Gastrocnemius medialis (tissue), 4 donors: ENCODE results near the gene CELF1. TPM values are rescaled to one million over a fixed set of nuclear protein-coding genes. Genes with fewer than 3 reads are reported as not detected.

ENCODE experiments used
- ATAC-seq, 2 donors: fragments of 150-250 bp; one replicate each; pipeline ENCODE4 v1.9.1; 2016
- DNase-seq, 2 donors: peaks; one replicate each; pipeline ENCODE4 v3.0.0-alpha.2; 2019
- H3K27ac ChIP-seq, 4 donors: fragments of 200-600 bp; sonication (generic); 1 replicate in 1 of 4; 2 replicates in 3 of 4; pipeline ENCODE4 v1.5.1; 2016 to 2018; ENCODE audit warnings: mild to moderate bottlenecking in 2 of 4, moderate library complexity in 1 of 4
- H3K27me3 ChIP-seq, 3 donors: fragments of 200-600 bp; sonication (generic) in 2 of 3; 1 replicate in 1 of 3; 2 replicates in 2 of 3; pipeline versions ENCODE4 v1.5.1 to v1.6.0; 2016 to 2019; ENCODE audit warnings: mild to moderate bottlenecking in 1 of 3, moderate library complexity in 1 of 3
- H3K36me3 ChIP-seq, 2 donors: fragments of 200-600 bp; sonication (generic) in 1 of 2; one replicate each; pipeline ENCODE4 v1.5.1; 2017 to 2018
- H3K4me1 ChIP-seq, 2 donors: fragments of 200-600 bp; sonication (generic) in 1 of 2; one replicate each; pipeline ENCODE4 v1.5.1; 2016 to 2017; ENCODE audit warnings: mild to moderate bottlenecking in 2 of 2
- H3K4me3 ChIP-seq, 4 donors: fragments of 200-600 bp; sonication (generic) in 3 of 4; 1 replicate in 1 of 4; 2 replicates in 3 of 4; pipeline ENCODE4 v1.5.1; 2016 to 2019; ENCODE audit warnings: mild to moderate bottlenecking in 2 of 4
- H3K9me3 ChIP-seq, 3 donors: fragments of 200-600 bp; sonication (generic) in 2 of 3; 1 replicate in 1 of 3; 2 replicates in 2 of 3; pipeline ENCODE4 v1.5.1; 2016 to 2019
- POLR2A ChIP-seq, 2 donors: fragments of 450-650 bp; IDR thresholded peaks; one replicate each; pipeline ENCODE4 v1.6.1; 2017; ENCODE audit warnings: antibody characterized with exemption in 2 of 2, mild to moderate bottlenecking in 2 of 2, moderate library complexity in 2 of 2
- in situ Hi-C, 4 donors: fragments of 200-750 bp; cut with MboI; loops; one replicate each; pipeline versions ENCODE4 v1.15.0 to v1.8.0; 2017; ENCODE audit warnings: low sequenced_read_pairs in 4 of 4
- intact Hi-C: fragments of 100-400 bp; cut with DNase I; formaldehyde crosslinking; loops from one replicate; pipeline ENCODE4 v1.15.1; 2023; ENCODE audit warnings: low total_unique reads
- total RNA-seq, 4 donors: library from RNA; depleted of rRNA; stranded (reverse); fragments of >200 nt; gene quantifications; one replicate each; pipeline versions ENCODE4 v1.1.0 to v1.2.3, GENCODE V29; 2016
- TF ChIP-seq, protein P1 (sequence below), 5 experiments: fragments of 450-650 bp in 3 of 5; fragments of 200-600 bp in 2 of 5; sonication (generic) in 2 of 5; IDR thresholded peaks in 4 of 5; conservative IDR thresholded peaks in 1 of 5; 1 replicate in 4 of 5; 2 replicates in 1 of 5; pipeline ENCODE4 v1.5.1; 2016 to 2019; ENCODE audit warnings: antibody characterized with exemption in 5 of 5, mild to moderate bottlenecking in 3 of 5, moderate library complexity in 3 of 5

The CELF1 gene
- 100 to 1,000 TPM; 106 to 185 (median 136) TPM for total RNA-seq

GRCh38 chr11:47552566-47553405 is at the start of gene CELF1:
Gene CELF1 (minus strand): TSS chr11:47553132. CDS start chr11:47499523, 53,609 bp downstream.
- in situ Hi-C loops, result no loop called here
- H3K9me3 ChIP-seq, result no peaks in the 10 kb centered on the region
- peaks cover 45 to 62% of the 10 kb centered on the region in 2 donors for H3K4me1 ChIP-seq
- intact Hi-C loops, result loop anchor here (1.0 to 10.0 kb wide), 5 partner anchors 28 to 368 kb away; partner anchors contain the start of genes PACSIN3 and SLC39A13
- peak; percentile 88 to 92 for TF ChIP-seq POLR2A (IDR thresholded peaks at IDR 0.05)
- TF ChIP-seq, protein P1, sequence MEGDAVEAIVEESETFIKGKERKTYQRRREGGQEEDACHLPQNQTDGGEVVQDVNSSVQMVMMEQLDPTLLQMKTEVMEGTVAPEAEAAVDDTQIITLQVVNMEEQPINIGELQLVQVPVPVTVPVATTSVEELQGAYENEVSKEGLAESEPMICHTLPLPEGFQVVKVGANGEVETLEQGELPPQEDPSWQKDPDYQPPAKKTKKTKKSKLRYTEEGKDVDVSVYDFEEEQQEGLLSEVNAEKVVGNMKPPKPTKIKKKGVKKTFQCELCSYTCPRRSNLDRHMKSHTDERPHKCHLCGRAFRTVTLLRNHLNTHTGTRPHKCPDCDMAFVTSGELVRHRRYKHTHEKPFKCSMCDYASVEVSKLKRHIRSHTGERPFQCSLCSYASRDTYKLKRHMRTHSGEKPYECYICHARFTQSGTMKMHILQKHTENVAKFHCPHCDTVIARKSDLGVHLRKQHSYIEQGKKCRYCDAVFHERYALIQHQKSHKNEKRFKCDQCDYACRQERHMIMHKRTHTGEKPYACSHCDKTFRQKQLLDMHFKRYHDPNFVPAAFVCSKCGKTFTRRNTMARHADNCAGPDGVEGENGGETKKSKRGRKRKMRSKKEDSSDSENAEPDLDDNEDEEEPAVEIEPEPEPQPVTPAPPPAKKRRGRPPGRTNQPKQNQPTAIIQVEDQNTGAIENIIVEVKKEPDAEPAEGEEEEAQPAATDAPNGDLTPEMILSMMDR (IDR thresholded peaks at IDR 0.05 in 4 of 5, conservative IDR thresholded peaks at IDR 0.05 in 1 of 5), result peak; percentile 78 to 96 (median 94)
- H3K4me3 ChIP-seq, result peak within 1 kb of the TSS; percentile 91 to 95 (median 92)
- peak within 1 kb of the TSS; percentile 96 to 99 (median 97) for H3K27ac ChIP-seq
- no peaks in the 10 kb centered on the region for H3K27me3 ChIP-seq
- ATAC-seq (peak; percentile 74 to 78), DNase-seq (peak; percentile 84 to 90)
- H3K36me3 ChIP-seq, result no peaks in the 10 kb centered on the region

DNA sequence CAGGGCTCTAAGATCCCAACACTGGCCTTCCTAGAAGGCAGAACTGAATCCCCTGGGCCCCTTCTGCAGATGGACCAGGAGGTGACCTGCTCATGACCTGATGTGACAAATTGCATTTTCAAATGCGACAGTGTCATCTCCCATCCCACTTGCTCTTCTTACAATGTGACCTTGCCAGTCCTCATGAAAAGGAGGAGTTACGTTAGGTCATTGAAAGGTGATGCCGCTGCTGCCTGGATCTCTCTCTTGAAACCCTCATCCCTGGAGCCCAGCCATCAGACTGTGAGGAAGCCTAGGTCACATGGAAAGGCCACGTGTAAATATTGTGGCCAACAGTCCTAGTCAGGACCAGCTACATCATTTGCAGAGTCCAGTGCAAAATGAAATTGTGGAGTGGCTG is 47.0 kb upstream of the CELF1 start:
- in situ Hi-C loops (no loop called here), intact Hi-C loops (no loop called here)
- Histone ChIP-seq H3K36me3 (no peaks in the 10 kb centered on the region), H3K27ac (no peak overlapping the region), H3K4me3 (no peak overlapping the region), H3K27me3 (peaks cover 0 to 2% (median under 1%) of the 10 kb centered on the region in 3 donors), H3K4me1 (no peaks in the 10 kb centered on the region), H3K9me3 (no peaks in the 10 kb centered on the region)
- ATAC-seq, result peak in 1 of 2 donors; percentile 24
- TF ChIP-seq, protein P1 (IDR thresholded peaks at IDR 0.05 in 4 of 5, conservative IDR thresholded peaks at IDR 0.05 in 1 of 5), result no peak
- no peak for TF ChIP-seq POLR2A (IDR thresholded peaks at IDR 0.05)
- no peak for DNase-seq

- H3K9me3 ChIP-seq, result no peaks in the 10 kb centered on the region
- ATAC-seq, result no peak
- TF ChIP-seq POLR2A (IDR thresholded peaks at IDR 0.05), result no peak
- TF ChIP-seq, protein P1 (IDR thresholded peaks at IDR 0.05 in 4 of 5, conservative IDR thresholded peaks at IDR 0.05 in 1 of 5), result no peak
- in situ Hi-C loops (no loop called here), intact Hi-C loops (no loop called here)
- H3K36me3 ChIP-seq, result no peaks in the 10 kb centered on the region
- peaks cover 21 to 39% (median 33%) of the 10 kb centered on the region in 3 donors for H3K27me3 ChIP-seq
- peaks cover 4 to 9% of the 10 kb centered on the region in 2 donors for H3K4me1 ChIP-seq
- no peak overlapping the region for H3K4me3 ChIP-seq
- DNase-seq, result no peak
- no peak overlapping the region for H3K27ac ChIP-seq
Observed at GRCh38 chr11:47595967-47596366, 43.0 kb upstream of the CELF1 start.

DNA sequence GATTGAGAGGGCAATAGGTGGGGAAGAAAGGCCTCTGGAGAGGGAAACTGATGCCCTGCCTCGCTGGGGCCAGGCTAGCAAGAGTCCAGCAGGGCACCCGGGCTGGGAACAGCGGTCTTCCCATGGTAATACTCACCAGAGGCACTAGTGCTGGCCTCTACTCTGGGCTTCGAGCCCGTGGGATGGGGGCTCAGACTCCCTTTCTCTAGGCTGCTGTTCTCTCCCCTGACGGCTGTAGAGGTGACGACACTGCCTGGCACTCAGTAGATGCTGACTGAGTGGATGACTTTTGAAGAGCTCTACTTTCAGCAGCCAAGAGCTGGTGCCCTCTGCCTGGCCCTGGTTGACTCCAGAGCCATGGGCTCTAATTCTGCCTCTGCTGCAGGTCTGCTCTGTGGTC is 42.1 kb upstream of the CELF1 start:
- H3K4me3 ChIP-seq, result no peak overlapping the region
- intact Hi-C loops (no loop called here), in situ Hi-C loops (no loop called here)
- no peaks in the 10 kb centered on the region for H3K9me3 ChIP-seq
- peaks cover 23 to 45% (median 39%) of the 10 kb centered on the region in 3 donors for H3K27me3 ChIP-seq
- TF ChIP-seq POLR2A (IDR thresholded peaks at IDR 0.05), result no peak
- TF ChIP-seq, protein P1 (IDR thresholded peaks at IDR 0.05 in 4 of 5, conservative IDR thresholded peaks at IDR 0.05 in 1 of 5), result no peak
- peaks cover 4 to 9% of the 10 kb centered on the region in 2 donors for H3K4me1 ChIP-seq
- H3K36me3 ChIP-seq, result no peaks in the 10 kb centered on the region
- H3K27ac ChIP-seq, result no peak overlapping the region
- DNase-seq (no peak), ATAC-seq (no peak)
